Duodenal mucosa (tissue), 2 donors: ENCODE data around the gene PHF21B.
"Not testable (repeated sequence)": the region's sequence is repeated elsewhere in the genome, so short reads cannot be mapped to it uniquely, and the experiment has no call there.

Experiments
- H3K27ac ChIP-seq: one replicate; pipeline ENCODE4 v1.7.0; 2013; ENCODE audit warnings: low read depth, low read length
- H3K27me3 ChIP-seq, 2 donors: one replicate each; pipeline ENCODE4 v1.7.0; 2013; ENCODE audit warnings: low read length in 2 of 2, control low read depth in 1 of 2; ENCODE audit not compliant: insufficient read depth in 2 of 2, control insufficient read depth in 1 of 2
- H3K36me3 ChIP-seq, 2 donors: one replicate each; pipeline ENCODE4 v1.7.0; 2013; ENCODE audit warnings: low read length in 2 of 2, control low read depth in 1 of 2; ENCODE audit not compliant: insufficient read depth in 2 of 2, control insufficient read depth in 1 of 2
- H3K4me1 ChIP-seq, 2 donors: one replicate each; pipeline ENCODE4 v1.7.0; 2013; ENCODE audit warnings: low read length in 2 of 2, control low read depth in 1 of 2; ENCODE audit not compliant: insufficient read depth in 2 of 2, control insufficient read depth in 1 of 2
- H3K4me3 ChIP-seq, 2 donors: one replicate each; pipeline ENCODE4 v1.7.0; 2013; ENCODE audit warnings: low read length in 2 of 2, low read depth in 1 of 2
- H3K9ac ChIP-seq, 2 donors: one replicate each; pipeline ENCODE4 v1.7.0; 2013; ENCODE audit warnings: low read length in 2 of 2, low read depth in 1 of 2
- H3K9me3 ChIP-seq, 2 donors: one replicate each; pipeline ENCODE4 v1.7.0; 2013; ENCODE audit warnings: low read length in 2 of 2, control low read depth in 1 of 2; ENCODE audit not compliant: control insufficient read depth in 1 of 2

Gene PHF21B

DNA sequence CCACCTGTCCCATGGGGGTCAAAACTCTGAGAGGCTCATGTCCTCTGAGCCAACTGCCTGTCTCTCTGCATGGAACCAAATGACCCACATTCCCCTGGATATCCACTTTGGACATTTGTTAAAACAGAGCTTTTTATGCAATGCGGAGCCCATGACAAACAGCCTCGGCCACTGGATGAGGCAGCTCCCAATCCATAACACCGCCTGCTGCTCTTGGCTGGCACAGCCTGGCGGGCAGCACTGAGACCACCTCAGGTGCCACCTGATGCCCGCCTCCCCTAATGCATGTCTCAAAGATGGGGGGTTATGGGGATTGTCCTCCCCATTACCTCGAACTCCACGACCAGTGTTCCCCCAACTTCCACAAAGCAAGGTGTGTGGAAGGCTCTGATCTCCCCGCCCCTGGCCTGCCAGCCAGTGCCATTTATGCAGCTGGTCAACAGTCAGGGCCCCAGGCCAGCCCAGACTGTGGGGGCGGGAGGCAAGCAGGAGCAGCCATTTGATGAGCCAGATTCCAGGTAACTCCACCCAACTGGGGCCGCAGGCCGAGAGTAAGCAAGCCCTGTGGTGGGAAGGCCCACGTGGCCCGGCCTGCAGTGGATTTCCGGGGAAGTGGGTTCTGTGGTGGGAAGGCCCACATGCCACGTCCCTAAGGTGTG is 84.2 kb downstream of the PHF21B start:
- H3K4me1 ChIP-seq: no peaks in the 10 kb centered on the region
- H3K36me3 ChIP-seq: no peaks in the 10 kb centered on the region
- no peaks in the 10 kb centered on the region for H3K9me3 ChIP-seq
- no peak overlapping the region for H3K27ac ChIP-seq
- H3K27me3 ChIP-seq: peaks cover 0 to 4% of the 10 kb centered on the region in 2 donors
- no peak overlapping the region for H3K4me3 ChIP-seq
- H3K9ac ChIP-seq: no peak overlapping the region

DNA sequence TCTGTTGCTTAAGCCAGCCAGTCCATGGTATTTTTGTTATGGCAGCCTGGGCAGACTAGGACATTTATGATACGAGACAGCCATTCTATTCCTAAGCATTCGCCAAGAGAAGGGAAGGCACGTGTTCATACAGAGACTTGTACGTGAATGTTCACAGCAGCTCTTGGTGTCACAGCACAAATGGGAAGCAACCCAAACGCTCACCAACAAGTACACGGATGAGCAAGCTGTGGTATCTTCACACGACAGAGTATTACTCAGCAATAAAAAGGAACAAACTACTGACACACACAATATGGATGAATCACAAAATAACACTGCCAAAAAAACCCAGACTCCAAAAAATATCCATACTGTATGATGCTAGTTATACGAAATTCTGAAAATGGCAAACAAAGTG is 85.1 kb downstream of the PHF21B start:
- Histone ChIP-seq H3K27me3 (peaks cover 0 to 4% of the 10 kb centered on the region in 2 donors), H3K4me3 (no peak overlapping the region), H3K9ac (no peak overlapping the region), H3K9me3 (no peaks in the 10 kb centered on the region), H3K27ac (no peak overlapping the region), H3K4me1 (no peaks in the 10 kb centered on the region), H3K36me3 (no peaks in the 10 kb centered on the region)

DNA sequence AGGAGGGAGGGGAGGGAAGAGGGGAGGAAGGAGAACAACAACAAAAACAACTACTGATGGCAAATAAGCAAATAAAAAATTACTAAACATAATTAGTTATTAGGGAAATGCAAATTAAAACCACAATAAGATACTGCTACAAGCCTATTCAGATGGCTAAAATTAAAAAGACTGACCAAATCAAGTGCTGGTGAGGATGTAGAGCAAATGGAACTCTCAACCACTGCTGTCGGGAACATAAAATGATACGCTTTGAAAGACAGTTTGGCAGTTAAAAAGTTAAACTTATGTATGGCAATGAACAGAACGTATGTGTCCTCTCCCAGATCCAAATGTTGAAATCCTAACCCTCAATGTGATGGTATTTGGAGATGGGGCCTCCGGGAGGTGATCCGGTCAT is 85.7 kb downstream of the PHF21B start:
- Histone ChIP-seq H3K4me3 (no peak overlapping the region), H3K9ac (no peak overlapping the region), H3K9me3 (no peaks in the 10 kb centered on the region), H3K27me3 (peaks cover 0 to 4% of the 10 kb centered on the region in 2 donors), H3K27ac (no peak overlapping the region), H3K36me3 (no peaks in the 10 kb centered on the region), H3K4me1 (no peaks in the 10 kb centered on the region)

GRCh38 chr22:44921766-44922165 is 88.0 kb downstream of the PHF21B start:
- not testable (repeated sequence) for H3K27me3 ChIP-seq, H3K27ac ChIP-seq, H3K9me3 ChIP-seq, H3K4me1 ChIP-seq, H3K9ac ChIP-seq, H3K36me3 ChIP-seq, H3K4me3 ChIP-seq

GRCh38 chr22:44920183-44920582 is 89.6 kb downstream of the PHF21B start:
- Histone ChIP-seq H3K4me3 (no peak overlapping the region), H3K27ac (no peak overlapping the region), H3K9ac (no peak overlapping the region), H3K36me3 (no peaks in the 10 kb centered on the region), H3K27me3 (no peaks in the 10 kb centered on the region), H3K4me1 (no peaks in the 10 kb centered on the region), H3K9me3 (no peaks in the 10 kb centered on the region)

- H3K4me3 ChIP-seq: no peak overlapping the region
- H3K27me3 ChIP-seq: no peaks in the 10 kb centered on the region
- H3K4me1 ChIP-seq: no peaks in the 10 kb centered on the region
- no peaks in the 10 kb centered on the region for H3K36me3 ChIP-seq
- H3K27ac ChIP-seq: no peak overlapping the region
- no peak overlapping the region for H3K9ac ChIP-seq
- no peaks in the 10 kb centered on the region for H3K9me3 ChIP-seq
Observed at GRCh38 chr22:44919691-44920090, 90.1 kb downstream of the PHF21B start.

DNA sequence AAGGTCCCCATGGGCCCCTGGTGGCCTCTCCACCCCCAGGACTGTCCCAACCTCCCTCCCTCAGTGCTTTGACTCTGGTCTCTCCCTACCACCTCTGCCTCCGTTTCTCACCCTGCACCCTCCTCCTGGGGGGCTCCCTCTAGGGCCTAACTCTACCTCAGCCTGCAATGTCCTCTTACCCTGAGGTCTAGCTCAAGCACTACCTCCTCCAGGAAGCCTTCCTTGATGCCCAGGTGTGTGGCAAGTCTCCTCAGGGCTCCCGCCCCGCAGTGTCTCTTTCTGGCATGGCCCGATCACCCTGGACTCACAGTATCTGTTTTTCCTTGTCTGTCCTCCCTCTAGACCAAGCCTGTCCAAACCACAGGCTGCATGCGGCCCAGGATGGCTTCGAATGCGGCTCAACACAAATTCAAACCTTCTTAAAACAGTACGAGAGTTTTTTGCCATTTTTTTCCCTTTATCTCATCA is 90.8 kb downstream of the PHF21B start:
- Histone ChIP-seq H3K9ac (no peak overlapping the region), H3K27me3 (no peaks in the 10 kb centered on the region), H3K4me3 (no peak overlapping the region), H3K36me3 (no peaks in the 10 kb centered on the region), H3K27ac (no peak overlapping the region), H3K9me3 (no peaks in the 10 kb centered on the region), H3K4me1 (no peaks in the 10 kb centered on the region)

DNA sequence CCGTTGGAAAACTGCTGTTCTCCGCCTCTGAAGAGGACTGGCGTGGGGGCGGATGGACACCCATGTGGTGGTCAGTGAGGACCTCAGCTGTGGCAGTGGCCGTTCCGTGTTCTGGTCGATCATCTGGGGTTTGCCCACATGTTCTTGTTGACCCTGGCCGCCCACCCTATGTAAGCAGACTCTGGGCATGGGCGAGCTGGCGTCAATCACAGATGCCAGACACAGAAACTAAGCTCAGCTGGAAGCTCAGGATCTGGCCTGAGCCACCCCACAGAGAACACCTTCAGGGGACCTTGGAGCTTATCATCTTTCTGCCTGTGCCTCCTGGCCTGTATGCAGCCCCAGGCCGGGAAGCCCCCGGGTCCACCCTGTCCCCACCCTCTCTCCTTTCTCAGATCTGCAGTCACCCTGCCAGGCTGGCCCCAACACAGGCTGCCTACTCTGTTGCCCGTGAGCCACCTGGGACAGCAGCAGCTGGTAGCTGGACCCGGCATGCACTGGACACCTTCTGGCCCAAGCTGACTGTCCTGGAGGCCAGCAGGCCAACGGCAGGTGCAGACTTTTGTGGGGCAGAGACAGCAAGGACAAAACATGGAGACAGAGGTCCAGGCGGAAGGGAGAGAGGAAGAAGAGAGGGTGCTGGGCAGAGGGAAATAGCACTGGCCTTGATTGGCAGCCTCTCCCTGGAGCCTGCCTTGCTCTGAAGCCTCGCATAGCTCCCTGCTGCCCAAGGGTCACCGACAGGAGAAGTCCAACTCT is 91.5 kb downstream of the PHF21B start:
- no peaks in the 10 kb centered on the region for H3K4me1 ChIP-seq
- no peaks in the 10 kb centered on the region for H3K27me3 ChIP-seq
- no peak overlapping the region for H3K27ac ChIP-seq
- H3K9ac ChIP-seq: no peak overlapping the region
- H3K4me3 ChIP-seq: no peak overlapping the region
- no peaks in the 10 kb centered on the region for H3K9me3 ChIP-seq
- H3K36me3 ChIP-seq: no peaks in the 10 kb centered on the region

GRCh38 chr22:44917372-44918165 is 92.2 kb downstream of the PHF21B start:
- Histone ChIP-seq H3K27me3 (no peaks in the 10 kb centered on the region), H3K36me3 (no peaks in the 10 kb centered on the region), H3K4me3 (no peak overlapping the region), H3K9me3 (no peaks in the 10 kb centered on the region), H3K27ac (no peak overlapping the region), H3K9ac (no peak overlapping the region), H3K4me1 (no peaks in the 10 kb centered on the region)
